ENCODE data around the gene NUDT14.

Gene NUDT14

GRCh38 chr14:105178069-105178867 is 2.8 kb downstream of the NUDT14 start (continued):
- TF ChIP-seq PRDM6 (tag by site-specific recombination; IDR thresholded peaks at IDR 0.05) (no peak), ZNF791 (tag by site-specific recombination; IDR thresholded peaks at IDR 0.05) (no peak), ZNF514 (tag by site-specific recombination; IDR thresholded peaks at IDR 0.05) (no peak), ZNF561 (tag by site-specific recombination; IDR thresholded peaks at IDR 0.05; ENCODE audit: borderline replicate concordance) (no peak), ZNF521 (tag by site-specific recombination; IDR thresholded peaks at IDR 0.05) (no peak), ZNF140 (tag by site-specific recombination; IDR thresholded peaks at IDR 0.05) (no peak), ZNF394 (tag by site-specific recombination; IDR thresholded peaks at IDR 0.05; ENCODE audit: borderline replicate concordance) (no peak), KLF16 (tag by site-specific recombination; IDR thresholded peaks at IDR 0.05) (no peak)

DNA sequence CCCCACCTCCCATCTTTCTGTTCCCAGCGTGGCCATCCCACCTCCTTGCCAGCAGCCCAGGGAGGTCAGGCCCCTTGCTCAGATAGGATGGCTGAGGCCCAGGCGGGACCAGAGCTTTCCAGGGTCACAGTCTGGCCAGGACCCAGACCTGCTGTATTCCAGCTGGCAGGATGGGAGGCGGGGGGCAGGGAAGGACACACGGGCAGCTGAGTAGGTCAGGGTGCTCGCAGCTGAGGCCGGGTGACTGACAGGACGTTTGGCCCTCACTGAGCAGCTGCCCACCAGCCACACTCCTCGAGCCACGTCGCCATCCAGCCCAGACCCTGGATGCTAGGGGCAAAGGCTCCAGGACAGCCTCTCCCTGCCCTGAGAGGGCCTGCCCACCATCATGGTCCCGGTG is 4.0 kb downstream of the NUDT14 start:
- POLR2A ChIA-PET: no interaction called here
- no peak overlapping the region for H3K4me3 ChIP-seq (ENCODE audit: low read depth, low read length)
- no peaks in the 10 kb centered on the region for H3K36me3 ChIP-seq (ENCODE audit: control insufficient read depth in 2 of 2, insufficient read depth in 1 of 2, low read length in 2 of 2)
- TF ChIP-seq ZNF404 (tag by site-specific recombination; IDR thresholded peaks at IDR 0.05) (no peak), SCRT2 (tag by site-specific recombination; IDR thresholded peaks at IDR 0.05) (no peak), TSHZ1 (tag by site-specific recombination; IDR thresholded peaks at IDR 0.05; ENCODE audit: borderline replicate concordance) (no peak), ZSCAN16 (tag by site-specific recombination; IDR thresholded peaks at IDR 0.05) (no peak), ZXDB (tag by site-specific recombination; IDR thresholded peaks at IDR 0.05) (no peak), ZNF791 (tag by site-specific recombination; IDR thresholded peaks at IDR 0.05) (no peak), ZNF501 (tag by site-specific recombination; IDR thresholded peaks at IDR 0.05) (no peak), ZBTB20 (tag by site-specific recombination; IDR thresholded peaks at IDR 0.05) (no peak), SETDB1 (IDR thresholded peaks at IDR 0.05; ENCODE audit: insufficient read length, low read length) (no peak), ZNF133 (tag by site-specific recombination; IDR thresholded peaks at IDR 0.05) (no peak), KLF10 (tag by site-specific recombination; IDR thresholded peaks at IDR 0.05) (no peak), ZNF174 (tag by site-specific recombination; IDR thresholded peaks at IDR 0.05) (no peak), ZNF423 (tag by site-specific recombination; IDR thresholded peaks at IDR 0.05) (no peak), ZFP3 (tag by site-specific recombination; IDR thresholded peaks at IDR 0.05; ENCODE audit: low read depth) (no peak), ZNF513 (tag by site-specific recombination; IDR thresholded peaks at IDR 0.05) (no peak), ZNF350 (tag by site-specific recombination; IDR thresholded peaks at IDR 0.05) (no peak)
- TF ChIP-seq, protein P1, sequence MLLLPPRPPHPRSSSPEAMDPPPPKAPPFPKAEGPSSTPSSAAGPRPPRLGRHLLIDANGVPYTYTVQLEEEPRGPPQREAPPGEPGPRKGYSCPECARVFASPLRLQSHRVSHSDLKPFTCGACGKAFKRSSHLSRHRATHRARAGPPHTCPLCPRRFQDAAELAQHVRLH (tag by site-specific recombination; IDR thresholded peaks at IDR 0.05): no peak
- H3K4me1 ChIP-seq (ENCODE audit: control insufficient read depth, insufficient read depth, low read length): no peaks in the 10 kb centered on the region
- H3K9me3 ChIP-seq (ENCODE audit: control insufficient read depth, insufficient read depth, low read depth, low read length): no peaks in the 10 kb centered on the region
- CTCF ChIA-PET: interaction anchor here (0.8 to 1.4 kb wide), 3 partner anchors 12 to 132 kb away, joined by 3 read pairs; no protein-coding TSS in a partner anchor
- H3K27ac ChIP-seq (ENCODE audit: extremely low read depth, low read depth, low read length): no peak overlapping the region

Measured in HEK293 (cell line).